ENCODE measurements around the gene CHRNA4.
"Not testable (repeated sequence)": the region's sequence is repeated elsewhere in the genome, so short reads cannot be mapped to it uniquely, and the experiment has no call there.

Gene CHRNA4

DNA sequence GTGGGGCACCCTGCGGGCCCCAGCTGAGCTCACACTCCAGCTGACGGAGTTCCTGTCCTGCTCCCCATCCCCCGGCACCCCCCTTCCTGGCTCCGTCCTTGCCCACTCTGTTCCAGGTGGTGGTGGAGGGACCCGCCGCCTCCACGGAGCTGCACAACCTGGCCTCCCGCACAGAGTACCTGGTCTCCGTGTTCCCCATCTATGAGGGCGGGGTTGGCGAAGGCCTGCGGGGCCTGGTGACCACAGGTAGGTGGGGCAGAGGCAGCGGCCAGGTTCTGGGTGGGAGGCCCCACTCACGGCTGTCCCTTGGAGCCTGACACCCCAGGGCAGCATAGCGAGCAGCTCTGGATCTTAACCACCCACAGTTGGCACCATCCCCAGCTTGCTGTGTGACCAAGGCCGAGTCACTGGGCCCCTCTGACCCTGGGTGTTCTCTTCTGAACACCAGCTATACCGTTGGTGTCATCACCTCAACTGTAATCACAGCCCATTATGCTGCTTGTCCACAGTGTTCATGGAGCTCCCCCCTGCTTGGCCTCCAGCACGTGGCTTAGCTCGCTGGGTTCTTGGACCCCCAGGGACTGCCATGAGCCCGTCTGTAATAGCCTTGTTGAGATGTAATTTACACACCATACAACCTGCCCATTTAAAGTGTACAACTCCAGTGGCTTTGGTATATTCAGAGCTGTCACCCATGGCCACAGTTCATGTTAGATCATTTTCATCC, 50.7 kb downstream of the CHRNA4 start:
- DNase-seq (ENCODE audit: low read depth, low spot score) = no peak
- no peaks in the 10 kb centered on the region for H3K9me3 ChIP-seq (ENCODE audit: control insufficient read depth, insufficient read depth, low read length)
- H3K4me3 ChIP-seq (ENCODE audit: low read length) = no peak overlapping the region
- H3K27me3 ChIP-seq (ENCODE audit: control insufficient read depth, insufficient read depth, low read length) = no peaks in the 10 kb centered on the region
- no peaks in the 10 kb centered on the region for H3K4me1 ChIP-seq (ENCODE audit: control insufficient read depth, insufficient read depth, low read length)
- no peak overlapping the region for H3K27ac ChIP-seq (ENCODE audit: low read length)
- WGBS (ENCODE audit: insufficient coverage, insufficient read length) = no CpG with 5 or more reads among the region's 20 CpGs
- no peaks in the 10 kb centered on the region for H3K36me3 ChIP-seq (ENCODE audit: control insufficient read depth, insufficient read depth, low read length)

DNA sequence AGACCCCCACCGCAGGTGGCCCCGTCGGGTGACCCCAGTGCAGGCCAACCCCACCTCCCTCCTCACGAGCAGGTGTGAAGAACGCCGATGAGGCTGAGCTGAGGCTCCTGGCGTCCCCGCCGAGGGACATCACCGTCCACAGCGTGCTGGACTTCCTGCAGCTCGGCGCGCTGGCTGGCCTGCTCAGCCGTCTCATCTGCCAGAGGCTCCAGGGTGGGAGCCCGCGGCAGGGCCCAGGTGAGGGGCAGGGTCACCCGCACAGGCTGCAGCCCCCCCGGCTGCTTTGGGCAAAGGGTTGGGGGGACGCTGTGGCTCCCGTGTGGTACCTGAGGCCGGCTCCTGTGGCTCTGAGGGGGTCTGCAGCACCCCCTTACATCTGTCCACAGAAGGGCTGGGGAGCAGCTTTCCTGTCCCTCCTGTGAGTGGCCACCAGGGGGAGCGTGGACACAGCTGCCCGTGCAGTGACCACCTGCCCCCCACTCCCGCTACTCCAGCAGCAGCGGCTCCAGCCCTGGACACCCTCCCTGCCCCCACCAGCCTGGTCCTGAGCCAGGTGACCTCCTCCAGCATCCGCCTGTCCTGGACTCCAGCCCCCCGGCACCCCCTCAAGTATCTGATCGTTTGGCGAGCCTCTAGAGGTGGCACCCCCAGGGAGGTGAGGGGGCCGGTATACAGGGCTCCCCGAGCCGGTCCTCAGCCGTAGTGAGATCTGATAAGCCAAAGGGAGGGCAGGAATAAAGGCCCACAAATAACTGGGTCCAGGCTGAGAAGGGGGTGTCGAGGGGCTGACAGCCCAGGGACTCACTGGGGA, 51.7 kb downstream of the CHRNA4 start:
- DNase-seq (ENCODE audit: low read depth, low spot score) = no peak
- H3K9me3 ChIP-seq (ENCODE audit: control insufficient read depth, insufficient read depth, low read length) = no peaks in the 10 kb centered on the region
- no peaks in the 10 kb centered on the region for H3K36me3 ChIP-seq (ENCODE audit: control insufficient read depth, insufficient read depth, low read length)
- H3K4me3 ChIP-seq (ENCODE audit: low read length) = no peak overlapping the region
- H3K4me1 ChIP-seq (ENCODE audit: control insufficient read depth, insufficient read depth, low read length) = no peaks in the 10 kb centered on the region
- H3K27ac ChIP-seq (ENCODE audit: low read length) = no peak overlapping the region
- H3K27me3 ChIP-seq (ENCODE audit: control insufficient read depth, insufficient read depth, low read length) = no peaks in the 10 kb centered on the region
- no CpG with 5 or more reads among the region's 35 CpGs for WGBS (ENCODE audit: insufficient coverage, insufficient read length)

DNA sequence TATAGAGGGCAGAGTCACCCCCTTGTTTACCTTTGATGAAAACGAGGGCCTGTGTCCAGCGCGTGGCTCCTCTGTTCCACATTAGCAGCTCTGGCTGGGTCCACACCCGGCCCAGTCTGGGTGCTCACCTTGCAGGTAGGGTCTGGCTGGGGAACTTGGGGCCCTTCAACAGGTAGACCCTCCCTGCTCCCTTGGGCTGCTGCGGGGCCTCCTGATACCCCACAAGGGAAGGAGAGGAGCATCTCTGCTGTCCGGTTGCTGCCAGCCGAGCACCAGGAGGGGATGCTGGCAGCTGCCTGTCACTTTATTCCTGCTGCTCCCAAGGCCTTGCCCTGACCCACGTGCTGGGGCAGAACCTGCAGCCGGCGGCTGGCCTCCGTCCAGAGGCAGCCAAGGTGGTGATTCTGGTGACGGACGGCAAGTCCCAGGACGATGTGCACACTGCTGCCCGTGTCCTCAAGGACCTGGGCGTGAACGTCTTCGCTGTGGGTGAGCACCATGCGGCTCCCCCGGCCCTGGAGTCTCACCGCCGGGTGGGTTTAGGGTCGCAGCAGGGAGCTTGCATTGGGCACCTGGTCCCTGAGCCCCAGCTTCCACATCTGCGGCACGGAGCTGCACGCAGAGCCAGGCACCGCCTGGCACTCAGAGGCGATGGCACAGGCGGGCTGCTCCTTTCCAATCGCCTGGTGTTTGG, 52.8 kb downstream of the CHRNA4 start:
- Histone ChIP-seq H3K27ac (ENCODE audit: low read length) (no peak overlapping the region), H3K4me3 (ENCODE audit: low read length) (no peak overlapping the region), H3K9me3 (ENCODE audit: control insufficient read depth, insufficient read depth, low read length) (no peaks in the 10 kb centered on the region), H3K27me3 (ENCODE audit: control insufficient read depth, insufficient read depth, low read length) (no peaks in the 10 kb centered on the region), H3K36me3 (ENCODE audit: control insufficient read depth, insufficient read depth, low read length) (no peaks in the 10 kb centered on the region), H3K4me1 (ENCODE audit: control insufficient read depth, insufficient read depth, low read length) (no peaks in the 10 kb centered on the region)
- DNase-seq (ENCODE audit: low read depth, low spot score) = no peak
- no CpG with 5 or more reads among the region's 30 CpGs for WGBS (ENCODE audit: insufficient coverage, insufficient read length)

DNA sequence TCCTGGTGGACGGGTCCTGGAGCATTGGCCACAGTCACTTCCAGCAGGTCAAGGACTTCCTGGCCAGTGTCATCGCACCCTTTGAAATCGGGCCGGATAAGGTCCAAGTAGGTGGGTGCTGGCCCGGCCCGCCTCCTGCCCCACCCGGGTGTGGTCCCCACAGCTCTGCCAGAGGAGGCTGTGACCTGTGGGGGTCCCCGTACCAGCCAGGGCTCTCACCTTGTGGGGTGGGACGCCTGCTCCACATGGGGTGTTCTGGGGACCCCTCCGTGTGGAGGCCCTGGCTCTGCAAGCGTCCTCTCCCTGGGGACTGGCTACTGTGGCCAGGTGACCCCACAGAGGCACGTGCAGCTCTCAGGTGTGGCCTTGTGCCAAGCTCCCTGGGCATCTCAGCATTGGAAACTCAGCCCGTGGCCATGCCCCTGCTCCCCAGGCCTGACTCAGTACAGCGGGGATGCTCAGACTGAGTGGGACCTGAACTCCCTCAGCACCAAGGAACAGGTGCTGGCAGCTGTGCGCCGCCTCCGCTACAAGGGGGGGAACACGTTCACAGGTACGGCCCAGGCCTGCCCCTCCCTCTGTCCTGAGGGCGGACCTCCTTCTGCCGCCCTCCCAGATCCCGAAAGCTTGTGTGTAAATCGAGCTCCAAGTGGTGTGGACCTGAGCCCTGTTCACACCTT, 53.5 kb downstream of the CHRNA4 start:
- Histone ChIP-seq H3K27me3 (ENCODE audit: control insufficient read depth, insufficient read depth, low read length) (no peaks in the 10 kb centered on the region), H3K9me3 (ENCODE audit: control insufficient read depth, insufficient read depth, low read length) (no peaks in the 10 kb centered on the region), H3K36me3 (ENCODE audit: control insufficient read depth, insufficient read depth, low read length) (no peaks in the 10 kb centered on the region), H3K27ac (ENCODE audit: low read length) (no peak overlapping the region), H3K4me1 (ENCODE audit: control insufficient read depth, insufficient read depth, low read length) (no peaks in the 10 kb centered on the region), H3K4me3 (ENCODE audit: low read length) (no peak overlapping the region)
- WGBS (ENCODE audit: insufficient coverage, insufficient read length) = no CpG with 5 or more reads among the region's 23 CpGs
- no peak for DNase-seq (ENCODE audit: low read depth, low spot score)

DNA sequence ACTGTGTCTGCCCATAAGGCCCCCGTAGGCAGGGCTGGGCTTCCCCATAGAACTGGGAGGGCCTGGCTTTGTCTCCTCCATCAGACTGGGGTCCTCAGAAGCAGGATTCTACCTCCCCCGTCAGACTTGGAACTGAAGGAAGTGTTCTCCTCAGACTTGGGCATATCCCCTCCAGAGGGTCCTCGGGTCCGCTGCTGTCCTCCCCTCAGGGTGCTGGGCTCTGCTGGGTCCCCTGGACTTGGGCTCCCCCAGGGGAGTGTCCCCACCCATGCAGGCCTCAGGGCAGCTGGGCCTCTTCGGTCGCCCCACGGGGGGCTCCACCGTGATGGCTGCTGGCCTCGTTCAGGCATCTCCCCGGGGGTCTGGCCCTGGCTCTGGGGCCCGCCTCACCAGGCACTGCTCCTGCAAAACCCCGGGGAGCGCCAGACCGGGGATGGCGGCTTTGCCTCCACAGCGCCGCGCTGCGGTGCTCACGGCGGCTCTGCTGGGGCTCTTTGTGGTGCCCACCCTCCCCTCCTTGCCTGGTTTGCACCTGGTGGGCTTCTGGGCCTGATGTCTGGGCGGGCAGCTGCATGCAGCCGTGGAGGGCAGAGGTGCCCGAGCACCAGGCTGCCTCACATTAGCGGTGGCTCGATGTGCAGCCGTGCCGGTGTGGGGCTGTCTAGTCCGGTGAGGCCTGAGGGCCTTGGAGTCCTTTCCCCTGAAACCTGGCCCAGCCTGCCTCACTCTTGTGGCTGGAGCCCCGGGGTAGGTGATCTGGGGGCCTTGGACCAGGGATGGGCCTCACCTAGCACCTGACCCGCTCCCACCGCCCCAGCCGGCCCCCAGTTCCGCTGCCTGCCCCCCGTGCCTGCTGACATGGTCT, 54.2 kb downstream of the CHRNA4 start:
- Histone ChIP-seq H3K4me3 (ENCODE audit: low read length) (no peak overlapping the region), H3K4me1 (ENCODE audit: control insufficient read depth, insufficient read depth, low read length) (no peaks in the 10 kb centered on the region), H3K27ac (ENCODE audit: low read length) (no peak overlapping the region), H3K36me3 (ENCODE audit: control insufficient read depth, insufficient read depth, low read length) (no peaks in the 10 kb centered on the region), H3K27me3 (ENCODE audit: control insufficient read depth, insufficient read depth, low read length) (no peaks in the 10 kb centered on the region), H3K9me3 (ENCODE audit: control insufficient read depth, insufficient read depth, low read length) (no peaks in the 10 kb centered on the region)
- DNase-seq (ENCODE audit: low read depth, low spot score) = no peak
- no CpG with 5 or more reads among the region's 35 CpGs for WGBS (ENCODE audit: insufficient coverage, insufficient read length)

DNA sequence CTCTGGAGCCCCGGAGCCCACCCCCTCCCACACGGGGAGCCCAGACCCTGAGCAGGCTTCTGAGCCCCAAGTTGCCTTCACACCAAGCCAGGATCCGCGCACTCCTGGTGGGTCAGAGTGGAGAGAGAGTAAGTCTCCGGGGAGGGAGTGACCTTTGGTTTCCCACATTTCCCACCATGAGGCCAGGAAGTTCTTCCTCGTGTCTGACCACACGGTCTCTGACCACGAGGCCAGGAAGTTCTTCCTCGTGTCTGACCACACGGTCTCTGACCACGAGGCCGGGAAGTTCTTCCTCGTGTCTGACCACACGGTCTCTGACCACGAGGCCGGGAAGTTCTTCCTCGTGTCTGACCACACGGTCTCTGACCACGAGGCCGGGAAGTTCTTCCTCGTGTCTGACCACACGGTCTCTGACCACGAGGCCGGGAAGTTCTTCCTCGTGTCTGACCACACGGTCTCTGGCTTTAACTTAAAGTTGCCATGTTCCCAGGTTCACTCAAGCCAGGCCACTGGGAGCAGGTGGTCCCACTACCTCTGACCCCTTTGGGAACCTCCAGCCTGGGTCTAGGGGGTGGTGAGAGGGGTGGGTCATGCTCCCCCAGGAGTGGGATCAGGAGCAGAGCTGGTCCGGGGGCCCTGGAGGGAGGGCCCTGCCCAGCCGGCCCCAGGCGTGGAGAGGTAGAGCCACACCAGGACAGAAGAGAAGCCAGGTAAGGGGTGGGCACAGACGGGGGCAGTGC, 55.0 kb downstream of the CHRNA4 start:
- H3K36me3 ChIP-seq (ENCODE audit: control insufficient read depth, insufficient read depth, low read length); H3K4me3 ChIP-seq (ENCODE audit: low read length); H3K27ac ChIP-seq (ENCODE audit: low read length); H3K27me3 ChIP-seq (ENCODE audit: control insufficient read depth, insufficient read depth, low read length); H3K9me3 ChIP-seq (ENCODE audit: control insufficient read depth, insufficient read depth, low read length); DNase-seq (ENCODE audit: low read depth, low spot score); H3K4me1 ChIP-seq (ENCODE audit: control insufficient read depth, insufficient read depth, low read length): not testable (repeated sequence)
- WGBS (ENCODE audit: insufficient coverage, insufficient read length) = no CpG with 5 or more reads among the region's 30 CpGs

DNA sequence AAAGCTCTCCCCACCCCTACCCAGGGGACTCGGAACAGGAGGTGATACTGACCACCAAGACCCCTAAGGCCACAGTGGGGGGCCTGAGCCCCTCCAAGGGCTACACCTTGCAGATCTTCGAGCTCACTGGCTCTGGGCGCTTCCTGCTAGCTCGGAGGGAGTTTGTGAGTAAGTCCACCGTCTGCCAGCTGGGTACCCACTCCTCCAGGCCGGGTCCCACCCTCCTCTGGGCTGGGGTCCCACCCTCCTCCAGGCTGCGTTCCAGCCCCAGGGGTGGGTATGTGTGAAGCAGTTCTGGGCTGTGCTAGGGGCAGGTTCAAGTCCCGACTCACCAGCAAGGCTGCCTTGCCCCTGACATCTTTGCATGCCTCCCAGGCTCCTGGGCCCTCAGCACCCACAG, 55.8 kb downstream of the CHRNA4 start:
- Histone ChIP-seq H3K36me3 (ENCODE audit: control insufficient read depth, insufficient read depth, low read length) (no peaks in the 10 kb centered on the region), H3K27me3 (ENCODE audit: control insufficient read depth, insufficient read depth, low read length) (no peaks in the 10 kb centered on the region), H3K4me3 (ENCODE audit: low read length) (no peak overlapping the region), H3K4me1 (ENCODE audit: control insufficient read depth, insufficient read depth, low read length) (no peaks in the 10 kb centered on the region), H3K9me3 (ENCODE audit: control insufficient read depth, insufficient read depth, low read length) (no peaks in the 10 kb centered on the region), H3K27ac (ENCODE audit: low read length) (no peak overlapping the region)
- no CpG with 5 or more reads among the region's 8 CpGs for WGBS (ENCODE audit: insufficient coverage, insufficient read length)
- DNase-seq (ENCODE audit: low read depth, low spot score) = no peak

DNA sequence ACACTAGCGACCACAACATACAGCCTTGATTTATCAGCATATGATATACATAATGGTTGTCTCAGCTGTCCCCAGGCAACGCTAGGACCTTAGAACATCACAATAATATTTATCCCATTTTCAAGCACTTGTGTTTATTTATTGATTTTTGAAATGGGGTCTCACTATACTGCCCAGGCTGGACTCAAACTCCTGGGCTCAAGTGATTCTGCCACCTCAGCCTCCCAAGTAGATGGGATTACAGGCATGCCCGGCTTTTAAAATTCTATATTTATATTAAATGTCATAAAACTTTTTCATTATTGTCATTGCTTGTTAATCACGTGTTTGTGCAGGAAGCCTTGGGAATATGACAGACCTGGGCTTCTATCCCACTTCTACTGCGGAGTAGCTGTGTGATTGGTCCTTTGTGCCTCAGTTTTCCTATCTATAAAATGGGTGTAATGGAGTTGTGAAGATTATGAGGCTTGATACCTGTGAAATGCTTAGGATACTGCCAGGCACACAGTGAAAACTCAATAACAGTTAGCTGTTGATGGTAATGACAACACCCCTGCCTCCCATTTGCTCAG, 58.0 kb downstream of the CHRNA4 start:
- no peaks in the 10 kb centered on the region for H3K9me3 ChIP-seq (ENCODE audit: control insufficient read depth, insufficient read depth, low read length)
- H3K4me1 ChIP-seq (ENCODE audit: control insufficient read depth, insufficient read depth, low read length) = no peaks in the 10 kb centered on the region
- H3K4me3 ChIP-seq (ENCODE audit: low read length) = no peak overlapping the region
- H3K36me3 ChIP-seq (ENCODE audit: control insufficient read depth, insufficient read depth, low read length) = no peaks in the 10 kb centered on the region
- no peaks in the 10 kb centered on the region for H3K27me3 ChIP-seq (ENCODE audit: control insufficient read depth, insufficient read depth, low read length)
- H3K27ac ChIP-seq (ENCODE audit: low read length) = no peak overlapping the region
- DNase-seq (ENCODE audit: low read depth, low spot score) = no peak
- WGBS (ENCODE audit: insufficient coverage, insufficient read length) = no CpG with 5 or more reads among the region's 5 CpGs

DNA sequence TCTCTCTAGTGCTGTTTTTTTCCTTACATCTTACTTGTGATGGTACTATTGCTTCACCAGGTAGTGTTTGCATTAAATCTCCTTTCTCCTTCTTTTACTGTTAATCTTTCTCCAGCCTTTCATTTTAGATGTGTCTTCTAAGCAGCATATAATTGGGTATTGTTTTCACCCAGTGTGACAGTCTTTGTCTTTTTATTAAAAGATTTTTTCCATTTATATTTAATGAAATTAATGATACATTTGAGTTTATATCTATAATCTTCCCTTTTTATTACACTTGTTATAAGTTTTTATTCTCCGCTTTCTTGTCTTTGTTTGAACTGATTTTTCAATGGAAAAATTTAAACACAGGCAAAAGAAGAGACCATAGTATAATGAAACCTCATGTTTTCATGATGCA, 59.5 kb downstream of the CHRNA4 start:
- no peak for DNase-seq (ENCODE audit: low read depth, low spot score)
- no peak overlapping the region for H3K4me3 ChIP-seq (ENCODE audit: low read length)
- H3K9me3 ChIP-seq (ENCODE audit: control insufficient read depth, insufficient read depth, low read length) = no peaks in the 10 kb centered on the region
- no peaks in the 10 kb centered on the region for H3K27me3 ChIP-seq (ENCODE audit: control insufficient read depth, insufficient read depth, low read length)
- WGBS (ENCODE audit: insufficient coverage, insufficient read length) = no CpG with 5 or more reads among the region's 1 CpG
- no peaks in the 10 kb centered on the region for H3K36me3 ChIP-seq (ENCODE audit: control insufficient read depth, insufficient read depth, low read length)
- H3K4me1 ChIP-seq (ENCODE audit: control insufficient read depth, insufficient read depth, low read length) = peaks cover 2% of the 10 kb centered on the region; the same call in 1 of the 2 replicates
- no peak overlapping the region for H3K27ac ChIP-seq (ENCODE audit: low read length)
